Activated CD4-positive, alpha-beta T cell treated with anti-CD3 and anti-CD28 coated beads, Interleukin-2, amount 50 U/mL, for 4 hours (primary cell): ENCODE results near the gene VILL.
"Not testable (repeated sequence)": the region's sequence is repeated elsewhere in the genome, so short reads cannot be mapped to it uniquely, and the experiment has no call there.

Experiments
- DNase-seq, 2 experiments: peaks; one replicate each; pipeline ENCODE4 v3.0.0-alpha.2; 2020

Gene VILL

DNA sequence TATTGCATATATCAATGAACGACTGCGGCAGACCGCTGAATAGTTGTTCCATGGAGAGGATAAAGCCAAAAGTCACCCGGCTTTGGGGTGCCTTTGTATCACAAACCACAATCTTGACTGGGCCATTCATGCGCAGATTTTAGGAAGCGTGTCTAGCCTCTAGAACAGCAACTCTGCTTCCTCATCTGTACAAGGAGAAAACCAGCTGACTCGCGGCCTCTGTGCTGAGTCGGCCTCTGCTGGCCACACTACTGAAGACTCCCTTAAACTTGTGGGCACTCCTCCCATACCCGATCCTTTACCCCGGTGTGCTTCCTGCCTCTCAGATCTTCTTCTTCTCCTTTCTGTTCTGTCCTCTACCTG is 49.3 kb downstream of the VILL start:
- DNase-seq = peak; percentile 35 to 41

DNA sequence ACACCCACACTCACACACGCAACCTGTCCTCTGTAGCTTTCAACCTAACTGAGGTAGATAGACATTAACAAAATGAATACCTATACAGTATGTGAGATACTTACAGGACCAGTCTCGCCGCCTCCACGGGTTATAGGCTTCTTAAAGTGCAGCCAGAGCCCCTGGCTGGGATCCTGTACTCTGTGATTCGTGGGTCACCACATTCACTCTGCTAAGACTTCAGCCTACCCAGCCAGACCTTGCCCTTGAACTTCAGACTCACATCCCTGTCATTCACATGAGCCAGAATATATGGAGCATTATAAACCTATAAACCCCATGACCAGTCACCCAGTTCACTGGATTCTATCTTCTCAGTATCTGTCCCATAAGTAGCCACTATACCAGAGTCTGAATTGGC is 49.8 kb downstream of the VILL start:
- DNase-seq = no peak

DNA sequence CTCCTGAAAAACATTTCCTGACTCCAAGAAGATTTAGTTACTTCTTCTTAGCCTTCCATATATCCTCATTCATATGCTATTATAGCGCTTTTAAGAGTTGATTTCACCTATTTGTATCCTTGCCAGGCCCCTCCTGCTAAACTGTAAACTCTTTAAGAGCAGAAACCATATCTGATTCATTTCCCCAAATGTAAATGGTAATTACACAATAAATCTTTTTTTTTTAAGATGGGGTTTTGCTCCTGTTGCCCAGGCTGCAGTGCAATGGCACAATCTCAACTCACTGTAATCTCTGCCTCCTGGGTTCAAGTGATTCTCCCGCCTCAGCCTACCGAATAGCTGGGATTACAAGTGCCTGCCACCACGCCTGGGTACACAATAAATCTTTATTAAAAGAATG is 52.9 kb downstream of the VILL start:
- DNase-seq = no peak

DNA sequence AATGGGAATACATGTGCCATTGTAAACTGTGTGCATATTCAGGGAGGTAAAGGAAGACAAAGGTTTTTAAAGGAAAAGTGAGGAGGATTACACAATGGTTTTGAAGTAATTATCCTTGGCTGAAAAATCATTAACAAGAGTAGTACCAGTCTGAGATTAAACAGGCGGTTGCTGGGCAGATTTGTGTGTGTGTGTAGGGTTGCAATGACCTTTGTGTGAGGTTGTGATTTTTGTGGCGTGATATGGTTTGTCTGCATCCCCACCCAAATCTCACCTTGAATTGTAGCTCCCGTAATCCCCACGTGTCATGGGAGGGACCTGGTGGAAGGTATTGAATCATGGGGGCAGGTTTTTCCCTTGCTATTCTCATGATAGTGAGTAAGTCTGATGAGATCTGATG is 55.4 kb downstream of the VILL start:
- no peak for DNase-seq

DNA sequence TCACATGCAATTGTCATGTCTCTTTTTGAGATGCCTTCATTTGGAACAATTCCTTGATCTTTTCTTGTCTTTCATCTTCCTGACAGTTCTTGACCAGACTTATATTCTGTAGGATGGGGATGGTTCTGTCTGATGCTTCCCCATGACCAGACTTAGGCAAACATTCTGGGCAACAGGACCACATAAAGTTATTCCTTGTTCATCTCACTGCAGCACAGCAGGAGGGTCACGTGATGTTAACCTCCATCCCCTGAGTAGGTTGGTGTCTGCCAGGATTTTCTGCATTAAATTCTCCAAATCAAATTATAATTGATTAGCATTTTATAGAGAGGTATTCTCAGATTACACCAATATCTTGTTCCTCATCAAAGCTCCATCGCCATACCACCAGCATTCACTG is 56.2 kb downstream of the VILL start:
- DNase-seq = no peak

DNA sequence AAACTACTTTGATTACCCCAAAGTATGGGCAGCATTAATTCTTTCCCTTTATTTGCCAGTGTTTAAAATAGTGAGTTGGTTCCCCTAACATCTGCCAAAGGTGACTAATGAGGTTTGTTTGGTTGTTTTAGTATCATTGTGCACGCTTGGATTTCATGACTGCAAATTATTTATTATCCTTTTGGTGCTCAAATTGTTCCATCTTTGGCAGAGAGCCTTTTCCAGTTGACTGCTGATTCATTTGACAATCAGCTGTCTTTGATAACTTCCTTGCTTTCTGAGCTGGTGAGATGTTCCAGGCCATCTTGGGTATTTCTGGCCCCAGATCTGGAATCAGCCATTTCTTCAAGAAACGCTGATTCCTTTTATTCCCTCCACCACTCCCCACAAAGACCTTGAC is 57.3 kb downstream of the VILL start:
- no peak for DNase-seq

DNA sequence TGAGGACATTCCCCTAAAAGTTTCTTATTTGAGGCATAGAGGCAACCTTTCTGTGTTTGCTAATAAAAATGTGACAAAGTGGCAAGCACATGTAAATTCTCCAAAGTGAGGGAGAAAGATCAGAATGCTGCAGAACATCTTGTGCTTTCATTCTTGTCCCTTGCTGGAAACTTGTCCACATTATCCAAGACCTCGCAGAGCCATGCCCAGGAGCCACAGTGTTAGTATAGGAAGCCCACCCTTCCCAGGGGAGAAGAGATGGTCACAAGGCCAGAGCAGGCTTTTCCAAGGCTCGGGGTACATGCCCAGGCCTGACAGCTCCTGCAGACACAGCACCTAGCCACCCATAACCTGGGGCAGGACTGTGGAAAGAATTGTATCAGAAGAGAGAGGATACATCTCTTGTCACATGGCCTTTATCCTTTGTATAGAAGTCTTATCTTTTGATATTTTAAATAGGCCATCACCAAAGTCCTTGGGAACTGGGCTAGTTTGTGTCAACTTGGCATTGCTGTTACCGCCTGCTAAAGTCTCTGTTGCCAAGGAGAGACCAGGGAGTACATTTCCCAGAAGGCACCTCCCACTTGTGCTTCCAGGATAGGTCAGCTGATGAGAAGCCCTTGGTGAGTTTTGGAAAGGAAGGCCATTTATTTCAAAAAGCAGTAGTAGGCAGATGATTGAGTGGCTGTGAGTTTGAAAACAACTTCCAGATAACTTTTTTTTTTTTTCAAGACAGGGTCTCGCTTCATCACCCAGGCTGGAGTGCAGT is 59.0 kb downstream of the VILL start:
- DNase-seq = no peak

DNA sequence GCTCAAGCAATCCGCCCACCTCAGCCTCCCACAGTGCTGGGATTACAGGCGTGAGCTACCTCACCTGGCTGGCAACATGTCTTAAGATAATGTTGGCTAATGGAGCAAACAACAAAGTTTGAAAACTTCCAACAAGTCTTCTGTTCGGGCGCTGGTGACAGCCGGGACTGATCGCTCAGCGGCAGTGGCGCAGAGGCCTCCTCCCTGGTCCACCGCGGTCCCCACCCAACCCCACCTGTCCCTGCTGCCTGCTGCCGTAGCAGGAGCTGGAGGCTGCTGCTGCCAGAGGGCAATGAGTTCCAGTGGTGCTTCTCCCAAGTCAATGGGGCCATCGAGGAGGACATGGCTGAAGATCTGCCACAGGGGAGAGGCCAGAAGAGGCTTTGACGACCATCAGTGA is 60.5 kb downstream of the VILL start:
- no peak for DNase-seq

DNA sequence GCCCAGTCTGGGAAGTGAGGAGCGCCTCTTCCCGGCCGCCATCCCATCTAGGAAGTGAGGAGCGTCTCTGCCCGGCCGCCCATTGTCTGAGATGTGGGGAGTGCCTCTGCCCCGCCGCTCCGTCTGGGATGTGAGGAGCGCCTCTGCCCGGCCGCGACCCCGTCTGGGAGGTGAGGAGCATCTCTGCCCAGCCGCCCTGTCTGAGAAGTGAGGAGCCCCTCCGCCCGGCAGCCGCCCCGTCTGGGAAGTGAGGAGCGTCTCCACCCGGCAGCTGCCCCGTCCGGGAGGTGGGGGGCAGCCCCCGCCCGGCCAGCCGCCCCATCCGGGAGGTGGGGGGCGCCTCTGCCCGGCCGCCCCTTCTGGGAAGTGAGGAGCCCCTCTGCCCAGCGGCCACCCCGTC is 62.7 kb downstream of the VILL start:
- not testable (repeated sequence) for DNase-seq

DNA sequence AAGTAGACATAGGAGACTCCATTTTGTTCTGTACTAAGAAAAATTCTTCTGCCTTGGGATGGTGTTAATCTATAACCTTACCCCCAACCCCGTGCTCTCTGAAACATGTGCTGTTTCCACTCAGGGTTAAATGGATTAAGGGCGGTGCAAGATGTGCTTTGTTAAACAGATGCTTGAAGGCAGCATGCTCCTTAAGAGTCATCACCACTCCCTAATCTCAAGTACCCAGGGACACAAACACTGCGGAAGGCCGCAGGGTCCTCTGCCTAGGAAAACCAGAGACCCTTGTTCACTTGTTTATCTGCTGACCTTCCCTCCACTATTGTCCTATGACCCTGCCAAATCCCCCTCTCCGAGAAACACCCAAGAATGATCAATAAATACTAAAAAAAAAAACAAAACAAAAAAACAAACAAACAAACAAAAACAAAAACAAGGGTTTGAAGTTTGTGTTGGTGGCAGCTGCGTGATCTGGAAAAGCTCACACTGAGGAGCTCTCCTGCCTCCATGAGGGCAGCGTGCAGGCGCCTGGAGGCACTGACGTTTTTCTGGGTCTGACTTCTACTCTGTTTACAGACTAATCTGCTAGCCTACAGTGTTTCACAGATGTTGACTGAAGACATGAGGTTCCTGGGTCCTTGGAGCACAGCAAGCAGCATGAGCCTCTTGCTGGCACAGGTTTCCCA is 63.4 kb downstream of the VILL start:
- not testable (repeated sequence) for DNase-seq

DNA sequence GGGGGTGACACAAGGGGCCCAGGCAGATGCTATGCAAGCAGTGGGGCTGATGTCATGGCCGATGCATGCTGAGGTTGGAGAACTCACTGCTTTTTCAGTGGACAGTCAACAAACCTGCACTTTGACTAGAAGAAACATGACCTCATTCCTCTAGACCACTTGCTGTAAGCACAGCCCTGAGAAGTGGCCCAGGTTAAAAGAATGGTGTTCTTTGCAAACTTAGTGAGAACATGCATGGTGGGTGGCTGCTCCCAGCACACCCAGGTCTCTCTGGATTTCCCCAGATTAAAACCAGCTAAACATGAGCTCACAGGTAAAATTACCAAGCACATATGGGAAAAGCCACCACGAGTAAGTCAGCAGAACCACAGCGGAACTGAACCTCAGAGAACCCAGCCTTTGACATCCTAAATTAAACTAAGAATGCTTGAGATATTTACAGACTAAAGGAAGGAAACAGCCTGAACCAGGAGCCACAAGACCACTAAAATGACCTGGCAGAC is 64.0 kb downstream of the VILL start:
- no peak for DNase-seq
